GM12878 (cell line): ENCODE data around the gene GRM5. TPM values are rescaled to one million over a fixed set of nuclear protein-coding genes. Genes with fewer than 3 reads are reported as not detected.
A peak's percentile ranks its signal among the peaks of the same experiment; 100 is the strongest.
"Not testable (repeated sequence)": the region's sequence is repeated elsewhere in the genome, so short reads cannot be mapped to it uniquely, and the experiment has no call there.

Source experiments
- ATAC-seq: fragments of 200-7000 bp; cut with Tn5 transposase; 3 replicates; pipeline ENCODE4 v1.9.1; 2020; ENCODE audit warnings: mild to moderate bottlenecking, moderate library complexity
- BruUV-seq: library from RNA; stranded (reverse); fragments of 400-500 nt; replicated peaks from 2 replicates; lab custom pipeline; 2021; lab: Mats Ljungman, UMichigan
- CTCF ChIA-PET: fragments of 300-600 bp; sonication (Branson Sonifier 250); formaldehyde crosslinking; extraction: SDS; loops from one replicate; lab custom pipeline; 2021; ENCODE audit warnings: inconsistent platforms; lab: Yijun Ruan, JAX
- POLR2A ChIA-PET: fragments of 350-600 bp; formaldehyde crosslinking; extraction: SDS; loops from one replicate; lab custom pipeline; 2021; ENCODE audit warnings: inconsistent platforms; lab: Charles Lee
- RAD21 ChIA-PET: fragments of 300-600 bp; sonication (Branson Sonifier 250); formaldehyde crosslinking; loops from one replicate; lab custom pipeline; 2023; ENCODE audit warnings: antibody characterized with exemption; ENCODE audit not compliant: unreplicated experiment; lab: Charles Lee
- SMC1A ChIA-PET: fragments of 300-600 bp; sonication (Branson Sonifier 250); formaldehyde crosslinking; loops from one replicate; lab custom pipeline; 2023; ENCODE audit not compliant: unreplicated experiment, uncharacterized antibody; lab: Charles Lee
- DNase-seq: peaks from one replicate; pipeline ENCODE4 v3.0.0-alpha.2; 2011; ENCODE audit warnings: low read depth, low spot score
- FAIRE-seq: peaks from 3 replicates; lab custom pipeline; 2011; peaks lifted over from hg19 to GRCh38; lab: Jason Lieb, UNC
- H2AFZ ChIP-seq: 2 replicates; pipeline ENCODE4 v1.6.0; 2011; ENCODE audit warnings: low read depth, low read length, control low read depth; ENCODE audit not compliant: control insufficient read depth
- H3K27ac ChIP-seq: 2 replicates; pipeline ENCODE4 v1.5.1; 2011; ENCODE audit warnings: control low read depth; ENCODE audit not compliant: control insufficient read depth, insufficient read depth
- H3K27me3 ChIP-seq, 2 experiments: replicated peaks in 1 of 2; 2 replicates each; pipeline versions ENCODE4 v1.6.0 to v1.6.1; 2011; ENCODE audit warnings: low read length in 1 of 2; ENCODE audit not compliant: control insufficient read depth in 2 of 2, insufficient read depth in 2 of 2
- H3K36me3 ChIP-seq, 2 experiments: 2 replicates each; pipeline ENCODE4 v1.5.1; 2011; ENCODE audit warnings: low read length in 1 of 2; ENCODE audit not compliant: control insufficient read depth in 2 of 2, insufficient read depth in 2 of 2
- H3K4me1 ChIP-seq: 2 replicates; pipeline ENCODE4 v1.6.1; 2011; ENCODE audit warnings: mild to moderate bottlenecking, low read length, moderate library complexity, mixed read lengths; ENCODE audit not compliant: control insufficient read depth, insufficient read depth
- H3K4me2 ChIP-seq: 2 replicates; pipeline ENCODE4 v1.6.0; 2011; ENCODE audit warnings: control low read depth; ENCODE audit not compliant: control insufficient read depth, insufficient read depth
- H3K4me3 ChIP-seq: fragments of 200-600 bp; sonication (generic); 2 replicates; pipeline ENCODE4 v1.5.1; 2016
- H3K79me2 ChIP-seq: 2 replicates; pipeline ENCODE4 v1.6.0; 2011; ENCODE audit warnings: low read length; ENCODE audit not compliant: control insufficient read depth, insufficient read depth
- H3K9ac ChIP-seq: 2 replicates; pipeline ENCODE4 v1.8.0; 2011; ENCODE audit warnings: low read length, control low read depth, mixed read lengths; ENCODE audit not compliant: control insufficient read depth, insufficient read depth
- H3K9me3 ChIP-seq: replicated peaks from 3 replicates; pipeline ENCODE4 v1.5.1; 2011; ENCODE audit warnings: mild to moderate bottlenecking, low read length; ENCODE audit not compliant: control insufficient read depth, insufficient read depth
- H4K20me1 ChIP-seq: 2 replicates; pipeline ENCODE4 v1.6.0; 2011; ENCODE audit not compliant: control insufficient read depth, insufficient read depth
- BCL3 ChIP-seq: IDR thresholded peaks from 2 replicates; pipeline ENCODE4 v1.6.1; 2011; ENCODE audit warnings: borderline replicate concordance, low read depth, mild to moderate bottlenecking, moderate library complexity, low read length; ENCODE audit not compliant: insufficient read depth, poor library complexity, severe bottlenecking
- BHLHE40 ChIP-seq, 2 experiments: fragments of 450-650 bp in 1 of 2; IDR thresholded peaks; 2 replicates each; pipeline ENCODE4 v1.6.1; 2011 to 2017; ENCODE audit warnings: low read depth in 2 of 2, borderline replicate concordance in 1 of 2, improper control_type of control experiment in 1 of 2, low read length in 1 of 2, mild to moderate bottlenecking in 1 of 2
- GATAD2B ChIP-seq: fragments of 450-650 bp; conservative IDR thresholded peaks from 2 replicates; pipeline ENCODE4 v1.6.1; 2017; ENCODE audit warnings: low read depth, mild to moderate bottlenecking, moderate library complexity
- MTA2 ChIP-seq: fragments of 450-650 bp; IDR thresholded peaks from 2 replicates; pipeline ENCODE4 v1.6.1; 2016; ENCODE audit warnings: low read depth, mild to moderate bottlenecking, moderate library complexity
- MYC ChIP-seq: IDR thresholded peaks from 2 replicates; pipeline ENCODE4 v1.6.1; 2011; ENCODE audit warnings: mild to moderate bottlenecking, low read length, moderate library complexity, inconsistent platforms; ENCODE audit not compliant: insufficient read depth, insufficient replicate concordance, insufficient read length, severe bottlenecking
- NFYB ChIP-seq: IDR thresholded peaks from 2 replicates; pipeline ENCODE4 v1.6.1; 2011; ENCODE audit warnings: low read depth, mild to moderate bottlenecking, low read length, improper control_type of control experiment, moderate library complexity; ENCODE audit not compliant: insufficient read depth
- PBX3 ChIP-seq: IDR thresholded peaks from 2 replicates; pipeline ENCODE4 v1.6.1; 2011; ENCODE audit warnings: mild to moderate bottlenecking, low read depth, low read length, moderate library complexity; ENCODE audit not compliant: insufficient replicate concordance
- PKNOX1 ChIP-seq: fragments of 450-650 bp; IDR thresholded peaks from 2 replicates; pipeline ENCODE4 v1.6.1; 2016; ENCODE audit warnings: mild to moderate bottlenecking
- RUNX3 ChIP-seq: IDR thresholded peaks from 2 replicates; pipeline ENCODE4 v1.6.1; 2012; ENCODE audit warnings: low read length, inconsistent platforms
- SMC3 ChIP-seq: IDR thresholded peaks from 2 replicates; pipeline ENCODE4 v1.6.1; 2011; ENCODE audit warnings: low read length, improper control_type of control experiment, borderline replicate concordance
- SREBF2 ChIP-seq: IDR thresholded peaks from 2 replicates; pipeline ENCODE4 v1.6.1; 2012; ENCODE audit warnings: mild to moderate bottlenecking, low read length
- SUPT20H ChIP-seq: IDR thresholded peaks from 2 replicates; pipeline ENCODE4 v1.6.1; 2011; ENCODE audit warnings: low read depth, mild to moderate bottlenecking, low read length, moderate library complexity, borderline replicate concordance; ENCODE audit not compliant: control insufficient read depth
- TCF3 ChIP-seq: IDR thresholded peaks from 2 replicates; pipeline ENCODE4 v1.6.1; 2012; ENCODE audit warnings: low read depth, mild to moderate bottlenecking, low read length, borderline replicate concordance; ENCODE audit not compliant: insufficient read depth
- YY1 ChIP-seq: IDR thresholded peaks from 2 replicates; pipeline ENCODE4 v1.6.1; 2011; ENCODE audit warnings: low read depth, mild to moderate bottlenecking, low read length
- WGBS: methylation state at CpG from one replicate; pipeline ENCODE4 v1.1.6; 2016; ENCODE audit warnings: low lambda C conversion rate; ENCODE audit not compliant: insufficient replicate concordance, insufficient coverage; ENCODE audit errors: missing lambda C conversion rate; 5-methylcytosine and 5-hydroxymethylcytosine counted together
- in situ Hi-C: fragments of 300-500 bp; cut with MboI; formaldehyde crosslinking; loops from 9 replicates; pipeline ENCODE4 v1.14.3; 2018; ENCODE audit warnings: mixed read lengths
- intact Hi-C: fragments of 100-400 bp; cut with micrococcal nuclease; formaldehyde crosslinking; loops from one replicate; pipeline ENCODE4 v1.14.2; 2022; ENCODE audit not compliant: unreplicated experiment
- polyA plus RNA-seq, 11 experiments: library from polyadenylated mRNA; depleted of rRNA in 4 of 11; unstranded in 6 of 11; stranded (reverse) in 5 of 11; fragments of >200 nt; fragmentation: Nextera tagmentation in 4 of 11; fragmentation: Illumina TruSeq in 1 of 11; extraction: Ambion mirVana in 4 of 11; extraction: Trizol in 1 of 11; gene quantifications; 1 replicate in 1 of 11; 2 replicates in 10 of 11; pipeline versions ENCODE4 v1.2.1 to v1.2.3, GENCODE V29; 2011 to 2016; ENCODE audit warnings: inconsistent platforms in 2 of 11, missing spikeins in 2 of 11, low read depth in 1 of 11
- total RNA-seq, 4 experiments: library from RNA; depleted of rRNA in 3 of 4; stranded (reverse); fragments of >200 nt in 3 of 4; fragmentation: Illumina TruSeq in 1 of 4; extraction: Trizol in 1 of 4; gene quantifications; 2 replicates each; pipeline versions ENCODE4 v1.2.1 to v1.2.3, GENCODE V29; 2013 to 2021

The GRM5 gene
- total and polyA plus RNA-seq, 10 of the 15 experiments (the other 5 are each of a cell fraction or from before 2014, with no cell fraction given): not detected

- H3K9me3 ChIP-seq, H3K36me3 ChIP-seq, CTCF ChIA-PET, in situ Hi-C loops, H3K4me2 ChIP-seq, H3K4me3 ChIP-seq, ATAC-seq, DNase-seq, H4K20me1 ChIP-seq, FAIRE-seq, H3K9ac ChIP-seq, RAD21 ChIA-PET, SMC1A ChIA-PET, H3K4me1 ChIP-seq, H3K27me3 ChIP-seq, H3K27ac ChIP-seq, H2AFZ ChIP-seq, POLR2A ChIA-PET, H3K79me2 ChIP-seq, BruUV-seq, intact Hi-C loops: not testable (repeated sequence)
- WGBS: 0% methylated on average over 2 of the region's 3 CpGs
These were observed 105.9 kb downstream of the GRM5 start for GRCh38 chr11:88959857-88960256.

DNA sequence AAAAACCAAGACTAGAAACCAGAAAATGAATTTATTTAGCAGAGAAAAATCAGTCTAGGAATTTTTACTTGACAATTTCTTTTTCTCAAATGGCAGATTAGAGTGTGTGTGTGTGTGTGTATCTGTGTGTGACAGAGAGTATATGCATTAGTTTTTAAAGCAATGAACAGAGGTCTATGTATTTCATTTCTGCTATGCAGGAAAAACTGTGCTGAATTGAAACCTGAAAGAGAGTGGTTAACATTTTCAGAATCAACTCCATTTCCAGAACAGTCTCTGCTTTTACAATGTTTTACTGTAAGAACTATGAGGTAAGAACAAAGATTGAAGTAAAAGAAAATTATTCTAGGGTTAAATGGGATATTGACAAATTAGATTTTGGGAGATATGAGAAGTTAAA lies 114.8 kb downstream of the GRM5 start:
- Histone ChIP-seq H3K27me3 (no peaks in the 10 kb centered on the region), H3K4me3 (no peak overlapping the region), H3K9me3 (no peaks in the 10 kb centered on the region), H3K36me3 (no peaks in the 10 kb centered on the region), H2AFZ (no peak overlapping the region), H3K79me2 (no peaks in the 10 kb centered on the region), H3K4me2 (no peak overlapping the region), H4K20me1 (no peaks in the 10 kb centered on the region), H3K4me1 (no peaks in the 10 kb centered on the region), H3K9ac (no peak overlapping the region), H3K27ac (no peak overlapping the region)
- BruUV-seq: no TSS peak
- ChIA-PET POLR2A (no interaction called here), CTCF (no interaction called here), SMC1A (no interaction called here), RAD21 (no interaction called here)
- in situ Hi-C loops (no loop called here), intact Hi-C loops (no loop called here)
- no peak for FAIRE-seq
- ATAC-seq: peak; percentile 44
- DNase-seq: no peak
- TF ChIP-seq MYC (no peak), YY1 (no peak), NFYB (no peak), MTA2 (no peak), PBX3 (no peak), SMC3 (no peak), BHLHE40 (IDR thresholded peaks at IDR 0.05; ENCODE audit: borderline replicate concordance in 1 of 2, low read depth in 2 of 2, low read length in 1 of 2) (no peak), BCL3 (no peak), PKNOX1 (no peak), TCF3 (no peak), SREBF2 (no peak), RUNX3 (no peak), GATAD2B (no peak), SUPT20H (no peak)
